Loucy (cell line): ENCODE results near the gene MTSS2.

Experiments used
- H2AFZ ChIP-seq: fragments of 200-600 bp; sonication (generic); 2 replicates; pipeline ENCODE4 v1.6.0; 2016; ENCODE audit warnings: antibody characterized with exemption, mild to moderate bottlenecking, low read length, moderate library complexity
- H3F3A ChIP-seq: fragments of 200-600 bp; 2 replicates; pipeline ENCODE4 v1.6.0; 2016; ENCODE audit warnings: antibody characterized with exemption, low read depth, mild to moderate bottlenecking
- H3K27me3 ChIP-seq: fragments of 200-600 bp; sonication (generic); 2 replicates; pipeline ENCODE4 v1.6.1; 2014; ENCODE audit warnings: low read length, mild to moderate bottlenecking; ENCODE audit not compliant: insufficient read depth, poor library complexity, severe bottlenecking
- H3K36me3 ChIP-seq: fragments of 200-600 bp; sonication (generic); 2 replicates; pipeline ENCODE4 v1.6.1; 2016; ENCODE audit warnings: low read length; ENCODE audit not compliant: insufficient read depth
- H3K4me1 ChIP-seq: fragments of 200-600 bp; sonication (generic); 2 replicates; pipeline ENCODE4 v1.5.1; 2014; ENCODE audit warnings: low read length, mild to moderate bottlenecking; ENCODE audit not compliant: insufficient read depth, poor library complexity, severe bottlenecking
- H3K4me2 ChIP-seq: fragments of 200-600 bp; sonication (generic); 2 replicates; pipeline ENCODE4 v1.6.0; 2014; ENCODE audit warnings: antibody characterized with exemption, low read length, low read depth, mild to moderate bottlenecking; ENCODE audit not compliant: poor library complexity, severe bottlenecking
- H3K4me3 ChIP-seq: fragments of 200-600 bp; sonication (generic); 2 replicates; pipeline ENCODE4 v1.5.1; 2014; ENCODE audit warnings: low read length, mild to moderate bottlenecking, mixed read lengths; ENCODE audit not compliant: poor library complexity, severe bottlenecking
- H3K79me2 ChIP-seq: fragments of 200-600 bp; sonication (generic); 2 replicates; pipeline ENCODE4 v1.6.1; 2014; ENCODE audit warnings: low read length; ENCODE audit not compliant: insufficient read depth
- H3K9ac ChIP-seq: fragments of 200-600 bp; sonication (generic); 2 replicates; pipeline ENCODE4 v1.6.0; 2014; ENCODE audit warnings: mild to moderate bottlenecking, low read depth, low read length, moderate library complexity; ENCODE audit not compliant: poor library complexity, severe bottlenecking
- H3K9me2 ChIP-seq: fragments of 200-600 bp; sonication (generic); replicated peaks from 2 replicates; pipeline ENCODE4 v1.6.1; 2016; ENCODE audit warnings: low read depth, low read length, mixed read lengths
- H3K9me3 ChIP-seq: fragments of 200-600 bp; sonication (generic); 2 replicates; pipeline ENCODE4 v1.6.1; 2014; ENCODE audit warnings: mild to moderate bottlenecking, antibody characterized with exemption, low read length, low read depth; ENCODE audit not compliant: insufficient read depth
- H4K20me1 ChIP-seq: fragments of 200-600 bp; sonication (generic); 2 replicates; pipeline ENCODE4 v1.6.0; 2014; ENCODE audit warnings: antibody characterized with exemption, low read length, mild to moderate bottlenecking; ENCODE audit not compliant: insufficient read depth, poor library complexity, severe bottlenecking
- CTCF ChIP-seq: fragments of 200-600 bp; sonication (generic); conservative IDR thresholded peaks from 2 replicates; pipeline ENCODE4 v1.5.1; 2014; ENCODE audit warnings: mild to moderate bottlenecking, antibody characterized with exemption, low read length
- EZH2phosphoT487 ChIP-seq: fragments of 200-600 bp; IDR thresholded peaks from 2 replicates; pipeline ENCODE4 v1.6.1; 2018; ENCODE audit warnings: antibody characterized with exemption, mild to moderate bottlenecking, moderate library complexity, borderline replicate concordance

MTSS2 gene

GRCh38 chr16:70663524-70664324, 22.1 kb downstream of the MTSS2 start:
- Histone ChIP-seq H4K20me1 (no peaks in the 10 kb centered on the region), H3K9me3 (no peaks in the 10 kb centered on the region), H3K4me3 (no peak overlapping the region), H3F3A (no peaks in the 10 kb centered on the region), H3K79me2 (no peaks in the 10 kb centered on the region), H3K9me2 (no peaks in the 10 kb centered on the region), H3K27me3 (no peaks in the 10 kb centered on the region), H3K4me1 (no peaks in the 10 kb centered on the region), H3K9ac (no peak overlapping the region), H3K36me3 (peaks cover 7% of the 10 kb centered on the region; the same call in 1 of the 2 replicates), H3K4me2 (no peak overlapping the region), H2AFZ (no peak overlapping the region)
- no peak for TF ChIP-seq EZH2phosphoT487
- TF ChIP-seq CTCF: no peak

- Histone ChIP-seq H3K9me2 (no peaks in the 10 kb centered on the region), H3K79me2 (no peaks in the 10 kb centered on the region), H3K4me3 (no peak overlapping the region), H4K20me1 (no peaks in the 10 kb centered on the region), H3K4me1 (no peaks in the 10 kb centered on the region), H3K27me3 (no peaks in the 10 kb centered on the region), H3K9ac (no peak overlapping the region), H3F3A (no peaks in the 10 kb centered on the region), H3K4me2 (no peak overlapping the region), H2AFZ (no peak overlapping the region), H3K36me3 (peaks cover 7% of the 10 kb centered on the region; the same call in 1 of the 2 replicates), H3K9me3 (no peaks in the 10 kb centered on the region)
- TF ChIP-seq EZH2phosphoT487: no peak
- TF ChIP-seq CTCF: no peak
These were observed 22.8 kb downstream of the MTSS2 start for GRCh38 chr16:70662991-70663523.

- Histone ChIP-seq H3K4me3 (no peak overlapping the region), H3K79me2 (no peaks in the 10 kb centered on the region), H3K27me3 (no peaks in the 10 kb centered on the region), H2AFZ (no peak overlapping the region), H3K9me2 (no peaks in the 10 kb centered on the region), H4K20me1 (no peaks in the 10 kb centered on the region), H3K9ac (no peak overlapping the region), H3K9me3 (no peaks in the 10 kb centered on the region), H3K4me2 (no peak overlapping the region), H3K36me3 (peaks cover 7% of the 10 kb centered on the region; the same call in 1 of the 2 replicates), H3K4me1 (no peaks in the 10 kb centered on the region), H3F3A (no peaks in the 10 kb centered on the region)
- TF ChIP-seq EZH2phosphoT487 (no peak), CTCF (no peak)
These were observed 23.8 kb downstream of the MTSS2 start for GRCh38 chr16:70661918-70662641.
